Neuronal stem cell (in vitro differentiated cells): Measurements from ENCODE around the gene CCDC136.

Source experiments
- DNase-seq: peaks from one replicate; pipeline ENCODE4 v3.0.0-alpha.2; 2013; ENCODE audit warnings: low spot score
- H2AFZ ChIP-seq: one replicate; pipeline ENCODE4 v1.6.1; 2013; ENCODE audit warnings: mild to moderate bottlenecking, low read length, inconsistent platforms
- H2AK5ac ChIP-seq: 2 replicates; pipeline ENCODE4 v1.6.1; 2013; ENCODE audit warnings: low read depth, mild to moderate bottlenecking, inconsistent platforms, low read length, moderate library complexity, mixed read lengths
- H2BK120ac ChIP-seq: 2 replicates; pipeline ENCODE4 v1.6.1; 2013; ENCODE audit warnings: low read depth, mild to moderate bottlenecking, inconsistent platforms, low read length, moderate library complexity, mixed read lengths
- H2BK12ac ChIP-seq: one replicate; pipeline ENCODE4 v1.6.1; 2013; ENCODE audit warnings: low read length, inconsistent platforms
- H2BK15ac ChIP-seq: 2 replicates; pipeline ENCODE4 v1.6.1; 2013; ENCODE audit warnings: mild to moderate bottlenecking, low read length, inconsistent platforms, mixed read lengths
- H2BK5ac ChIP-seq: one replicate; pipeline ENCODE4 v1.6.1; 2013; ENCODE audit warnings: inconsistent platforms, mild to moderate bottlenecking, low read length, moderate library complexity
- H3K14ac ChIP-seq: one replicate; pipeline ENCODE4 v1.6.1; 2013; ENCODE audit warnings: low read length, inconsistent platforms
- H3K18ac ChIP-seq: 2 replicates; pipeline ENCODE4 v1.6.1; 2013; ENCODE audit warnings: low read length, inconsistent platforms
- H3K23ac ChIP-seq: 2 replicates; pipeline ENCODE4 v1.6.1; 2013; ENCODE audit warnings: low read depth, mild to moderate bottlenecking, mixed read lengths, low read length, inconsistent platforms; ENCODE audit not compliant: poor library complexity
- H3K27ac ChIP-seq: replicated peaks from 3 replicates; pipeline ENCODE4 v1.5.1; 2013; ENCODE audit warnings: low read length, inconsistent platforms
- H3K27me3 ChIP-seq, 3 experiments: 2 replicates each; pipeline ENCODE4 v1.6.1; 2013; ENCODE audit warnings: low read length in 3 of 3, mild to moderate bottlenecking in 2 of 3, inconsistent platforms in 1 of 3, low read depth in 1 of 3, mixed read lengths in 1 of 3, moderate library complexity in 1 of 3; ENCODE audit not compliant: control insufficient read depth in 3 of 3, insufficient read depth in 3 of 3
- H3K36me3 ChIP-seq, 2 donors: replicated peaks in 1 of 2; 2 replicates each; pipeline ENCODE4 v1.6.1; 2013; ENCODE audit warnings: low read length in 2 of 2; ENCODE audit not compliant: control insufficient read depth in 2 of 2, insufficient read depth in 2 of 2
- H3K4ac ChIP-seq: 2 replicates; pipeline ENCODE4 v1.6.1; 2013; ENCODE audit warnings: inconsistent platforms, mild to moderate bottlenecking, low read length, moderate library complexity
- H3K4me1 ChIP-seq, 2 donors: 1 replicate in 1 of 2; 2 replicates in 1 of 2; pipeline ENCODE4 v1.6.1; 2013; ENCODE audit warnings: low read length in 2 of 2, low read depth in 1 of 2; ENCODE audit not compliant: control insufficient read depth in 2 of 2, insufficient read depth in 1 of 2
- H3K4me2 ChIP-seq: one replicate; pipeline ENCODE4 v1.6.1; 2013; ENCODE audit warnings: mild to moderate bottlenecking, low read length, inconsistent platforms; ENCODE audit not compliant: insufficient read depth, poor library complexity, severe bottlenecking
- H3K4me3 ChIP-seq, 2 donors: 2 replicates each; pipeline ENCODE4 v1.5.1; 2013; ENCODE audit warnings: low read length in 2 of 2, mild to moderate bottlenecking in 2 of 2, inconsistent platforms in 1 of 2, moderate library complexity in 1 of 2
- H3K79me1 ChIP-seq: one replicate; pipeline ENCODE4 v1.6.1; 2013; ENCODE audit warnings: low read depth, mild to moderate bottlenecking, inconsistent platforms, low read length, moderate library complexity
- H3K9ac ChIP-seq: one replicate; pipeline ENCODE4 v1.6.1; 2013; ENCODE audit warnings: mild to moderate bottlenecking, low read depth, low read length, inconsistent platforms; ENCODE audit not compliant: poor library complexity
- H3K9me3 ChIP-seq, 2 donors: replicated peaks in 1 of 2; 2 replicates each; pipeline versions ENCODE3 to v1.6.1; 2013; ENCODE audit warnings: low read length in 2 of 2, mild to moderate bottlenecking in 2 of 2, inconsistent platforms in 1 of 2, low read depth in 1 of 2, mixed read lengths in 1 of 2, moderate library complexity in 1 of 2; ENCODE audit not compliant: control insufficient read depth in 2 of 2, insufficient read depth in 1 of 2
- H4K8ac ChIP-seq: one replicate; pipeline ENCODE4 v1.6.1; 2013; ENCODE audit warnings: low read depth, mild to moderate bottlenecking, inconsistent platforms, low read length, moderate library complexity
- H4K91ac ChIP-seq: one replicate; pipeline ENCODE4 v1.6.1; 2013; ENCODE audit warnings: low read length, low read depth, mild to moderate bottlenecking, inconsistent platforms; ENCODE audit not compliant: poor library complexity
- WGBS, 2 donors: extraction: QIAGEN DNeasy Blood & Tissue Kit; methylation state at CpG; one replicate each; pipeline ENCODE4 v1.1.7; 2013; ENCODE audit warnings: missing lambda C conversion rate in 2 of 2, mixed read lengths in 1 of 2; ENCODE audit not compliant: insufficient read length in 2 of 2, insufficient replicate concordance in 1 of 2; ENCODE audit errors: extremely low coverage in 2 of 2; 5-methylcytosine and 5-hydroxymethylcytosine counted together

The CCDC136 gene

GRCh38 chr7:128848289-128849155 is 56.8 kb downstream of the CCDC136 start:
- H3K9ac ChIP-seq = no peak overlapping the region
- no peak for DNase-seq
- no peak overlapping the region for H3K14ac ChIP-seq
- no peak overlapping the region for H3K27ac ChIP-seq
- no peak overlapping the region for H2BK120ac ChIP-seq
- WGBS, 2 donors = no CpG with 5 or more reads among the region's 31 CpGs
- no peak overlapping the region for H2AK5ac ChIP-seq
- H3K18ac ChIP-seq = peak overlapping the region; percentile 27
- no peak overlapping the region for H3K4ac ChIP-seq
- peaks cover 9% of the 10 kb centered on the region for H3K79me1 ChIP-seq
- peak overlapping the region; percentile 24 for H2BK5ac ChIP-seq
- H3K9me3 ChIP-seq = peaks cover 0 to 1% of the 10 kb centered on the region in 2 donors
- peaks cover 0 to 5% (median 0%) of the 10 kb centered on the region in 3 experiments for H3K27me3 ChIP-seq
- no peak overlapping the region for H3K4me2 ChIP-seq
- H3K4me1 ChIP-seq = no peaks in the 10 kb centered on the region
- no peak overlapping the region for H2AFZ ChIP-seq
- H4K91ac ChIP-seq = no peak overlapping the region
- H3K36me3 ChIP-seq = peaks cover 0 to 81% of the 10 kb centered on the region in 2 donors
- H2BK12ac ChIP-seq = no peak overlapping the region
- no peak overlapping the region for H3K4me3 ChIP-seq
- H4K8ac ChIP-seq = peak overlapping the region; percentile 1
- H3K23ac ChIP-seq = peak overlapping the region; percentile 43
- H2BK15ac ChIP-seq = no peak overlapping the region

DNA sequence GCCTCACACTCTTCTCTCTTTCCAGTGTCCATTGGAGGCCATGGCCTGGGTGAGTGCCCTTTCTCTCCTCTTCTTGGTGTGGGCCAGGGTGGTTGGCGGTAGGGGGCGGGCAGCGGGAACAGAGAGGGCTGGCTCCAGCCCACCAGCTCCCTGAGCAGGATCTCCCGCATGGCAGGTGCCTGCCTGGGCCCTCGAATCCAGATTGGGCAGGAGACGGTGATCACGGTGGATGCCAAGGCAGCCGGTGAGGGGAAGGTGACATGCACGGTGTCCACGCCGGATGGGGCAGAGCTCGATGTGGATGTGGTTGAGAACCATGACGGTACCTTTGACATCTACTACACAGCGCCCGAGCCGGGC is 57.4 kb downstream of the CCDC136 start:
- no peak overlapping the region for H3K4ac ChIP-seq
- peak overlapping the region; percentile 24 for H2BK5ac ChIP-seq
- H3K4me3 ChIP-seq = no peak overlapping the region
- H3K9ac ChIP-seq = no peak overlapping the region
- H3K27me3 ChIP-seq = peaks cover 0 to 5% (median 0%) of the 10 kb centered on the region in 3 experiments
- H3K4me2 ChIP-seq = no peak overlapping the region
- no peak overlapping the region for H3K27ac ChIP-seq
- H2BK12ac ChIP-seq = no peak overlapping the region
- no peak overlapping the region for H2BK120ac ChIP-seq
- WGBS, 2 donors = no CpG with 5 or more reads among the region's 16 CpGs
- no peak for DNase-seq
- no peak overlapping the region for H2AFZ ChIP-seq
- no peak overlapping the region for H4K8ac ChIP-seq
- H2AK5ac ChIP-seq = no peak overlapping the region
- no peaks in the 10 kb centered on the region for H3K4me1 ChIP-seq
- no peak overlapping the region for H3K14ac ChIP-seq
- H2BK15ac ChIP-seq = no peak overlapping the region
- peaks cover 0 to 79% of the 10 kb centered on the region in 2 donors for H3K36me3 ChIP-seq
- peaks cover 0 to 1% of the 10 kb centered on the region in 2 donors for H3K9me3 ChIP-seq
- H3K79me1 ChIP-seq = peaks cover 9% of the 10 kb centered on the region
- no peak overlapping the region for H3K23ac ChIP-seq
- H4K91ac ChIP-seq = no peak overlapping the region
- no peak overlapping the region for H3K18ac ChIP-seq

- no peak overlapping the region for H4K8ac ChIP-seq
- H3K14ac ChIP-seq = peak overlapping the region; percentile 82
- no peak overlapping the region for H2BK120ac ChIP-seq
- no peak overlapping the region for H4K91ac ChIP-seq
- H3K36me3 ChIP-seq = peaks cover 0 to 79% of the 10 kb centered on the region in 2 donors
- no peak for DNase-seq
- H3K4ac ChIP-seq = no peak overlapping the region
- no peaks in the 10 kb centered on the region for H3K9me3 ChIP-seq
- no peak overlapping the region for H3K4me2 ChIP-seq
- H3K23ac ChIP-seq = no peak overlapping the region
- no peaks in the 10 kb centered on the region for H3K4me1 ChIP-seq
- H2BK15ac ChIP-seq = no peak overlapping the region
- peaks cover 5% of the 10 kb centered on the region for H3K79me1 ChIP-seq
- H3K9ac ChIP-seq = no peak overlapping the region
- no peak overlapping the region for H3K27ac ChIP-seq
- peaks cover 0 to 6% (median 0%) of the 10 kb centered on the region in 3 experiments for H3K27me3 ChIP-seq
- H3K18ac ChIP-seq = no peak overlapping the region
- H2AK5ac ChIP-seq = no peak overlapping the region
- no peak overlapping the region for H3K4me3 ChIP-seq
- no peak overlapping the region for H2AFZ ChIP-seq
- no CpG with 5 or more reads among the region's 18 CpGs for WGBS, 2 donors
- no peak overlapping the region for H2BK5ac ChIP-seq
- H2BK12ac ChIP-seq = no peak overlapping the region
Observed at GRCh38 chr7:128849804-128850490, 58.2 kb downstream of the CCDC136 start.
